Lower leg skin (tissue), 3 donors: ENCODE measurements around the gene PON2.

ENCODE experiments used
- CTCF ChIP-seq, 3 donors: fragments of 450-650 bp; IDR thresholded peaks; one replicate each; pipeline ENCODE4 v1.5.1; 2016; ENCODE audit warnings: antibody characterized with exemption in 3 of 3, mild to moderate bottlenecking in 3 of 3, moderate library complexity in 2 of 3
- POLR2A ChIP-seq, 2 donors: fragments of 450-650 bp; IDR thresholded peaks; one replicate each; pipeline ENCODE4 v1.6.1; 2016 to 2017; ENCODE audit warnings: antibody characterized with exemption in 2 of 2, mild to moderate bottlenecking in 1 of 2, moderate library complexity in 1 of 2

- TF ChIP-seq POLR2A (IDR thresholded peaks at IDR 0.05) = no peak
- no peak for TF ChIP-seq CTCF (IDR thresholded peaks at IDR 0.05)
Observed at GRCh38 chr7:95476072-95476847, 41.4 kb upstream of the PON2 start.
